ENCODE data around the gene ZNF827.

The ZNF827 gene

GRCh38 chr4:145933134-145933533 is 5.5 kb downstream of the ZNF827 start:
- no peak for DNase-seq (ENCODE audit: low read depth in 3 of 3)

GRCh38 chr4:145931403-145931802 is 7.2 kb downstream of the ZNF827 start:
- no peak for DNase-seq (ENCODE audit: low read depth in 3 of 3)

DNA sequence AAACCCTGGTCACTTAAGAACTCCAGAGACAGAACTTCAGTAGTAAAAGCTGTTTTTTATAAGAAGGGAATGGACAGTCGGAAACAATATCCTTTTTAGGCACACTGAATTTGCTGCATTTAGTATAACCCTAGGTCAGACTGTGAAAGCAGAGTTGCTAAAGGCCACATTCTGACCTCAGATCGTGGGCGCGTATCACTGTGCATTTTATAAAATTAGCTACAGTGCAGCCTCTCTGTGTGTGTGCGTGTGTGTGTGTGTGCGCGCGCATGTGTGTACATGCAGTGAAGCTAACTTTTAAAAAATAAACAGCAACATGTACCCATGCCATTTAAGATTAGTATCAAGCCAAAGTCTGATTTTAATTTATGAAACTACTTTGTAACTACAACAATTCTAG is 8.0 kb downstream of the ZNF827 start:
- DNase-seq (ENCODE audit: low read depth in 3 of 3), result no peak

DNA sequence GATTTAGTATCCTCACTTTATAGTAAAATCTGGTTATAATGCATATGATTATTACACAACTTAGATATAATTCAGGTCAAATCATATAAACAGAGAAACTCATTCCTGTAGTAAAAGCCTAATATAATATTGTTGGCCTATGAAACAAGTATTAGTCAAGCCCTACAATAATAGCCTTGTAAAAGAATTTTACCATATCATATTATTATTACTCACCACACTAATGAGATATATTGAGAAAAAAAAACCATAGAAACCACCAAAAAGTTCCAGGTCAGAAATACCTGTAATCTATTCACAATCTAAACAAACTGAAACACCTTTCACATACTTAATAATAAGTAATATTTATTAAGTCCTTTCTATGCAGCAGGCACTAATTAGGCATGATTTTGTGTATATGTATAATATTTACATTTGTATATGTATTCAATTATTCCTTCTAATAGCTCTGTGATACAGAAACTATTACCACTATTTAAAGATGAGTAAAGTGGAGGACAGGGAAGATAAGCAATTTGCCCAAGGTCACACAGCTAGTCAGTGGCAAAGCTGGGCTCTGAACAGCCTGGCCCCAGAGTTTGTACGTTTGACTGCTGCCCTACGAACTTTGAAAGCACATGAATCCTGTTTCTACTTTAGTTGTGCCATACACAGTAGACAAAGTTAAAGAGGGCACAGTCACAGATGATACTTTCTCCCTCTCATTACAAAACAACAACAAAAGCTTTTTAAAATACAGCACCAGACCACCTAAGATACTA is 9.0 kb downstream of the ZNF827 start:
- DNase-seq (ENCODE audit: low read depth in 3 of 3), result no peak

DNA sequence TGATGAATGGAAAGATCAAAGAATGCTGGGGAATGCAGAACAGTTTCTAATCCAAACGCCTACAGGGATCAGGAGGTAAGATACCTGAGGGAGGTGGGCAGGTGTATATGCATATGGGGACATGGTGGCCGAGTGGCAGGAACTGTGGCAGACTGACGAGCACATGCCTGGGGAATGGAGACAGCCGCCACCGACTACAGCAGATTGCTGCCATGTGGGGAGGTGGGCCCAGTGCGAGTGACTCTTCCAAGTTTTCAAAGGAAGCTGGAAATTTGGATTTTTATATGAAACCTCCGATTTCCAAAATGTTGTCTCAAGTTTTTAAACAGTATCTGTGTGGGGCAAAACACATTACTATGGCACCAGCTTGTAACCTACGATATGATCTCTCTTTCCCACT is 9.9 kb downstream of the ZNF827 start:
- no peak for DNase-seq (ENCODE audit: low read depth in 3 of 3)

DNA sequence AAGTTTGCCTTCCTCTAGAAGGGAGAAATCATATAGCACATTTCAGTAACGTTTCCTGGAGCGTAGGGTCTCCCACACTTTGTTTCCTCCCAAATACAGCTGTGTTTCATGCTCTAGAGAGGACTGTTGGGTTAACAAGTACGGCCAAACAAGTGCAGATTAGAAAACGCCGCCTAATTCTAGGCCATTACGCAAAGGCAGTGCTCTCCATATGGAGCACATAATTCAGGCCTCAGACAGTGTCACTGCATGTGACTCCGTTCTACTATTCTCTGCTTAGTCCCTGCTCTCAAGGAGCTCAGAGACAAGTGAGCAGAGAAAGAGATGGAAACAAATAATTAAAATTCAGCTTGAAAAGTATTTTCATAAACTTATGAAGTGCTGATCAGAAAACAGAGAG is 11.6 kb downstream of the ZNF827 start:
- DNase-seq (ENCODE audit: low read depth in 3 of 3), result no peak

DNA sequence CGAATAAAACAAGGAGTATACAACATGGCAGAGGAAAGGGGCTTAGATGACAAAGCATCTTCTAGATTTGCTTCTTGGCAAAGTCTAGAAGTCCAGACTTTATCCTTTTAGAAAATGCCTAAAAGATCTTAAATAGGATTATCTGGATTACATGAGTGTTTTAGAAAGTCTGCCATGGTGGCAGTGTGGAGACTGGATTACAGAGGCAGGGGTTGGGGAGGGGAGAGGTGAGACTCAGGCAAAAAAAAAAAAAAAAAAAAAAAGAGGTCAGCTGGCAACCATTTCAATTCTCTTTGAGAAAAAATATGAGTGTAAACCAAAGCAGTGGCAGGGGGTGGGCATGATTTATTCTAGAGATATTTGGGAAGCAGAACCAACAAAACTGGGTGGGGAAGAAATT is 17.4 kb downstream of the ZNF827 start:
- no peak for DNase-seq (ENCODE audit: low read depth in 3 of 3)

DNA sequence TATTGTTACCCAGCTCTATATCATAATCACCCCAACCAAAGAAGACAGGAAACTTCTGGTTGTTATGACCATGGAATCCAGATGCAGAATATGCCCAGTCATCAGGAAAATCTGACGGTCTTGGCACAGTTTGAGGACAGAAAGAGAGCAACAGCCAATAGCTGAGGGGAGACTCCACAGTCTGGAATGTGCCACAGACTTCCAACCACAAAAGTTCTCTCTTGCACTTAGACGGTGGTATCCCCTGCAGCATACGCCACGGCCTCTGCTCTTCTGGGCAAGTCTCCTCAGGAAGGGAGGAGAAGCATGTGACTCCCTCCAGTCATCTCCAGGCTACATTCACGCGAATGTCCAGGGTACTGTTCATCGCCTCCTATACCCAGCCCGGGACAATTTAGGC is 18.4 kb downstream of the ZNF827 start:
- DNase-seq (ENCODE audit: low read depth in 3 of 3), result no peak

GRCh38 chr4:145912376-145912775 is 26.2 kb downstream of the ZNF827 start:
- DNase-seq (ENCODE audit: low read depth in 3 of 3), result no peak

GRCh38 chr4:145909773-145910172 is 28.9 kb downstream of the ZNF827 start:
- DNase-seq (ENCODE audit: low read depth in 3 of 3), result no peak

- DNase-seq (ENCODE audit: low read depth in 3 of 3), result no peak
Observed at GRCh38 chr4:145909281-145909715, 29.3 kb downstream of the ZNF827 start.

DNA sequence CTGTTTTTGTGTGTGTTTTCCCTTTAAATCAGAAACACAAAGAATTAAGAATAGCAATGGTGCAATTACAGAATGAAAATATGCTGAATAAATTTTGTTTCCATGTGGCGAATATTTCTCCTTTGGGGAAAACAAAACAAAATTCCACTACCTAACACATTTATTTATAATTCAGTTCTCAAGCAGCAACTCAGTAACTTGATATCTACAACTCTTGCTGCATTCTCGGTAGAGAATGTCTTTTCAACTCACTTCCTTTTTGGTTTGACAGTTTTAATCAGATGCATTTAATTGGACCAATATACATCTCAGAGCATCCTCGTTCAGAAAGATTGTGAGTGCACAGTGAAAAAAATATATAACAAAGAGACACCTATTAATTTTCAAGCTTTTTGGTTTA is 30.8 kb downstream of the ZNF827 start:
- DNase-seq (ENCODE audit: low read depth in 3 of 3), result no peak

- DNase-seq (ENCODE audit: low read depth in 3 of 3), result no peak
Observed at GRCh38 chr4:145907390-145907789, 31.2 kb downstream of the ZNF827 start.

DNA sequence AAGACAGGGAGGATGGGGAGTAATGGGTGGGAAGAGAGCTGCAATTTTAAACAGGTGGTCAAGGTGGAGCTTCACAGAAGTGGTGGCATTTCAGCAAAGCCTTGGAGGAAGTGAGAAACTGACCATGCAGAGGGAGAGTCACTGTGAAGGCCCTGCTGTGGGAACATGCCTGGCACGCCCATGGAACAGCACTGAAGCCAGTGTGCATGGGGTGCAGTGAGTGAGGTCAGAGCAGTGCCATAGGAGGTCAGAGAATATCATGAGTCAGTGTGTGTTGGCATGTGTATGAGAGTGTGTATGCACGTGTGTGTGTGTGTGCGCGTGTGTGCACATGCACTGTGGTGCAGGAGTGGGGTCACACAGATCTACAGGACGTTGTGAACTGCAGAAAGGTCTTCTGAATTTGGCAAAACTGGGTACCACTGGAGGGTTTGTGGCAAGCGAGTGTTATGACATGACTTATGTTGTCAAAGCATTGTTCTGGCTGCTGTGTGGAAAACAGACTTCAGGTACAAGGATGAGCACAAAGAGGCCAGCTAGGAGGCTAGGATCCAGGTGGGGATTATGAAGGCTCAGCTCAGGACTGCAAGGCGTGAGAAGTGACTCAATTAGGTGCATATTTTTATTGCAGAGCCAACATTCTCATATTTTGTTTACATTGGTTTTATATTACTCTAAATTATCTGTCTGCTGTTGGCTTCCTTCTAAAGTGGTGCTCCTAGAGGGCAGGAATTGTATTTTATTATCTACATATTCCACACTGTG is 34.0 kb downstream of the ZNF827 start:
- no peak for DNase-seq (ENCODE audit: low read depth in 3 of 3)

DNA sequence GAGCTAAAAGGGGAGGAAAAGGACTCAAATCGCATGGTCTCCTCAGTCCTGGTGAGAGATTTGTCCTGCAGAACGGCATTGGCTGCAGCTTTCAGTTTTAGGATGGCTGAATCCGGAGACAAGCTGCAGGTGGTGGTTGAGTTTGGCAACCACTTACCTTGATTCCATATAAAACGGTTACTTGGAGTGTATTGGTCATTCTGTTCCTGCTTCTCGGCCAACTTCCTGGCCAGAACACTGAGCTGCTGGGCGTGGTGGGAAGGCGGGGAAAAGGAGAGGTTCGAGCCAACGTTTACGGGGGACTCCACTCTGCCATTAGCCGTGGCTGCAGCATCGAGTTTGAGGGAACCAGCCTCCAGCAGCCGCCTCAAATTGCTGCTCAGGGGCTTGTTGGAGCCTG is 36.1 kb downstream of the ZNF827 start:
- DNase-seq (ENCODE audit: low read depth in 3 of 3), result no peak

GRCh38 chr4:145899886-145900460 is 38.6 kb downstream of the ZNF827 start:
- DNase-seq (ENCODE audit: low read depth in 3 of 3), result no peak

- no peak for DNase-seq (ENCODE audit: low read depth in 3 of 3)
Observed at GRCh38 chr4:145898926-145899531, 39.6 kb downstream of the ZNF827 start.

DNA sequence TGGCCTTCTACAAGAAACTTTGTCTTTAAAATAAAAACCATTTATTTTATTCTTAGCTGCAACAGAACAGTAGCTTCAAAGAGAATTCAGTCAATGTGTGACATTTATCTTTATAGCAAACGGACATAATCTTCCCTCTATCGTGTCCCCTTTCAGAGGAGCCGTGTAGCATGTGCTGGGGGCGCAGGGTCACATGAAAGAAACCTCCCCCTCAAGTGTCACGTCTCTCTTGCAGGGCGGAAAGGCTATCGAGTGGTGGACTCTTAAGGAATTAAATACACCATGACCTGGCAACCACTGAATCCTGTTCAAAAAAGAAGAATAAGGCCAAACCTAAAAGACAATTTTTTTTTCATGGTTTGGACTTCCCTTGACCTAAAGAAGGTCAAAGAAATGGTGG is 40.2 kb downstream of the ZNF827 start:
- no peak for DNase-seq (ENCODE audit: low read depth in 3 of 3)

- DNase-seq (ENCODE audit: low read depth in 3 of 3), result no peak
Observed at GRCh38 chr4:145895056-145895455, 43.6 kb downstream of the ZNF827 start.

DNA sequence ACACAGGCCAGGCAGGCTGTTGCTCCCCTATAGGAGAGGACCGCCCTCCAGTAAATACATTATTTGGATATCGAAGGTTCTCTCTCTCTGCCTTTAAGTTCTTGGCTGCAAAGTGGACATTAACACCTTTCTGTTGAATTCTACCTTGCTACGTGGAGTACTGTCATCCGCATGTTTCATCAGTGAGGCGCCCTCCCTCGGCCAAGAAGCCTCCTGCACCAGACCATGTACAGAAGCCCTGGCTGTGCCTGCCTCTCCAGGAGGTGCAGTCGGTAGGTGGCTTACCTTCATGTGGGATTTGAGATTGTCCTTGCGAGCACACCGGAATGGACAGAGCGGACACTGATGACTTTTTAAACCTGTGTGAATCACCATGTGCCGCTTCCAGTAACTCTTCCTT is 46.7 kb downstream of the ZNF827 start:
- DNase-seq (ENCODE audit: low read depth in 3 of 3), result no peak

GRCh38 chr4:145890689-145891088 is 47.9 kb downstream of the ZNF827 start:
- no peak for DNase-seq (ENCODE audit: low read depth in 3 of 3)

DNA sequence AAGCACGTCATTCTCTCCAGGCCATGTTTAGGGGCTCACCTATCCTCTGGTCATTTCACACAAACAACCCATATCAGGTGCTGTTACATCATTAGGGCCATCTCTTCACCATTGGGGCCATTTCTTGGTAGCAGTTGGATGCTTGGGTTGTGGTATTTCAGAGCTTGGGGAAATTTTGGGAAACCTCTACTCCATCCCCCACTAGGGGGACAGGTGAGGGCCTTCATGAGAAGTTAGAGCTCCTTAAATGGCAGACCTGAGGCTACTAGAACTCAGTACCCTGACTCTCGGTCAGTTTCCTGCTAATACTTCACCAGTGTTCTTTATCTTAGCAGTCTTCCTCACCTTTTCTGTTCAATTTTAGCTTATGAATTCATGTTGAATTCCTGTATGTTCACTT is 50.2 kb downstream of the ZNF827 start:
- no peak for DNase-seq (ENCODE audit: low read depth in 3 of 3)
